K562 (cell line): ENCODE measurements around the gene MICAL2. TPM values are rescaled to one million over a fixed set of nuclear protein-coding genes. Genes with fewer than 3 reads are reported as not detected.

Experiments used
- ATAC-seq: fragments of 200-7000 bp; cut with Tn5 transposase; 3 replicates; pipeline ENCODE4 v1.9.1; 2020; ENCODE audit warnings: moderate library complexity
- BruUV-seq: library from RNA; stranded (reverse); fragments of 400-500 nt; replicated peaks from 2 replicates; lab custom pipeline; 2021; lab: Mats Ljungman, UMichigan
- CTCF ChIA-PET: fragments of 300-600 bp; formaldehyde crosslinking; extraction: SDS; loops from one replicate; lab custom pipeline; 2021; ENCODE audit warnings: low intra/inter-chr PET ratio; lab: Yijun Ruan, JAX
- POLR2A ChIA-PET: fragments of 300-600, 350-650 bp; sonication (Branson Sonifier 250); formaldehyde crosslinking; extraction: SDS; loops from one replicate; lab custom pipeline; 2021; ENCODE audit warnings: antibody characterized with exemption, inconsistent platforms; lab: Yijun Ruan, JAX
- DNase-seq, 4 experiments: peaks; one replicate each; pipeline versions ENCODE4 v3.0.0 to v3.0.0-alpha.2; 2011 to 2018; ENCODE audit warnings: low spot score in 3 of 4, mixed read lengths in 3 of 4; ENCODE audit errors: extremely low read depth in 1 of 4
- FAIRE-seq: peaks from 2 replicates; lab custom pipeline; 2011; peaks lifted over from hg19 to GRCh38; lab: Jason Lieb, UNC
- H2AFZ ChIP-seq: 2 replicates; pipeline ENCODE4 v1.6.0; 2011; ENCODE audit warnings: low read depth, low read length, control low read depth, inconsistent platforms
- H3K27ac ChIP-seq: fragments of 200-600 bp; 3 replicates; pipeline ENCODE4 v1.8.0; 2011; ENCODE audit warnings: low read depth, mild to moderate bottlenecking, control low read depth, inconsistent platforms, low read length, moderate library complexity, mixed read lengths; ENCODE audit errors: extremely low read depth
- H3K27me3 ChIP-seq, 2 experiments: fragments of 300-600 bp in 1 of 2; 2 replicates in 1 of 2; 3 replicates in 1 of 2; pipeline versions ENCODE4 v1.6.0 to v1.8.0; 2011; ENCODE audit warnings: inconsistent platforms in 2 of 2, low read length in 2 of 2, mild to moderate bottlenecking in 1 of 2, mixed read lengths in 1 of 2, moderate library complexity in 1 of 2; ENCODE audit not compliant: control insufficient read depth in 2 of 2, insufficient read depth in 2 of 2
- H3K36me3 ChIP-seq: fragments of 300-600 bp; 3 replicates; pipeline ENCODE4 v1.8.0; 2011; ENCODE audit warnings: mild to moderate bottlenecking, low read length, inconsistent platforms; ENCODE audit not compliant: control insufficient read depth, insufficient read depth
- H3K4me1 ChIP-seq, 2 experiments: fragments of 200-600 bp in 1 of 2; replicated peaks in 1 of 2; 2 replicates in 1 of 2; 3 replicates in 1 of 2; pipeline versions ENCODE4 v1.5.1 to v1.8.0; 2011; ENCODE audit warnings: inconsistent platforms in 2 of 2, low read length in 2 of 2, mild to moderate bottlenecking in 1 of 2, mixed read lengths in 1 of 2, moderate library complexity in 1 of 2; ENCODE audit not compliant: control insufficient read depth in 2 of 2, insufficient read depth in 2 of 2
- H3K4me2 ChIP-seq: 2 replicates; pipeline ENCODE4 v1.6.1; 2011; ENCODE audit warnings: low read length, control low read depth, inconsistent platforms, mixed read lengths; ENCODE audit not compliant: insufficient read depth
- H3K4me3 ChIP-seq: fragments of 200-600 bp; sonication (generic), shearing (Covaris generic); 2 replicates; pipeline ENCODE4 v1.5.1; 2016; ENCODE audit warnings: control low read depth, inconsistent platforms
- H3K79me2 ChIP-seq: fragments of 200-600 bp; 3 replicates; pipeline ENCODE4 v1.8.0; 2011; ENCODE audit warnings: low read length, inconsistent platforms; ENCODE audit not compliant: control insufficient read depth, insufficient read depth
- H3K9ac ChIP-seq, 2 experiments: 2 replicates each; pipeline versions ENCODE4 v1.6.0 to v1.6.1; 2011; ENCODE audit warnings: low read depth in 2 of 2, low read length in 2 of 2, control low read depth in 1 of 2, inconsistent platforms in 1 of 2, mild to moderate bottlenecking in 1 of 2, mixed read lengths in 1 of 2; ENCODE audit not compliant: insufficient read depth in 1 of 2
- H3K9me1 ChIP-seq: one replicate; pipeline ENCODE4 v1.6.0; 2011; ENCODE audit warnings: inconsistent platforms, mild to moderate bottlenecking, low read length, moderate library complexity; ENCODE audit not compliant: control insufficient read depth, insufficient read depth
- H3K9me3 ChIP-seq: replicated peaks from 2 replicates; pipeline ENCODE4 v1.5.1; 2011; ENCODE audit warnings: low read depth, low read length, inconsistent platforms; ENCODE audit not compliant: control insufficient read depth, insufficient read depth
- H4K20me1 ChIP-seq: replicated peaks from 2 replicates; pipeline ENCODE4 v1.6.1; 2011; ENCODE audit warnings: low read length, inconsistent platforms, mixed read lengths; ENCODE audit not compliant: control insufficient read depth, insufficient read depth
- BCOR ChIP-seq: fragments of 450-650 bp; IDR thresholded peaks from 2 replicates; pipeline ENCODE4 v1.6.1; 2016
- BMI1 ChIP-seq: fragments of 150-350 bp; IDR thresholded peaks from 2 replicates; pipeline ENCODE4 v1.6.1; 2014; ENCODE audit warnings: low read length
- BRF1 ChIP-seq: IDR thresholded peaks from 3 replicates; pipeline ENCODE4 v1.6.1; 2011; ENCODE audit warnings: borderline replicate concordance, mild to moderate bottlenecking; ENCODE audit not compliant: insufficient read length; ENCODE audit errors: extremely low read depth
- CBFA2T3 ChIP-seq: fragments of 450-650 bp; IDR thresholded peaks from 2 replicates; pipeline ENCODE4 v1.6.1; 2017
- ERF ChIP-seq: fragments of 450-650 bp; formaldehyde crosslinking; IDR thresholded peaks from 2 replicates; pipeline ENCODE4 v1.4.0; 2020; ENCODE audit warnings: mild to moderate bottlenecking, mixed read lengths
- FOXJ3 ChIP-seq: sonication (generic); formaldehyde crosslinking; IDR thresholded peaks from 2 replicates; pipeline ENCODE4 v1.4.0; 2020; ENCODE audit warnings: mild to moderate bottlenecking, missing genetic modification reagents
- HDAC2 ChIP-seq: fragments of 450-650 bp; IDR thresholded peaks from 2 replicates; pipeline ENCODE4 v1.6.1; 2016; ENCODE audit warnings: mild to moderate bottlenecking
- JUN ChIP-seq, 2 experiments: sonication (generic) in 1 of 2; formaldehyde crosslinking in 1 of 2; IDR thresholded peaks; 2 replicates each; pipeline versions ENCODE4 v1.6.1 to v1.8.0; 2012 to 2022; ENCODE audit warnings: borderline replicate concordance in 2 of 2, mild to moderate bottlenecking in 2 of 2, improper control_type of control experiment in 1 of 2, low read depth in 1 of 2, low read length in 1 of 2, missing genetic modification reagents in 1 of 2
- MAFG ChIP-seq: fragments of 450-650 bp; conservative IDR thresholded peaks from 2 replicates; pipeline ENCODE4 v1.6.1; 2016; ENCODE audit warnings: missing genetic modification characterization, missing compliant biosample characterization
- MEIS2 ChIP-seq: fragments of 450-650 bp; IDR thresholded peaks from 2 replicates; pipeline ENCODE4 v1.6.1; 2014; ENCODE audit warnings: mild to moderate bottlenecking; ENCODE audit not compliant: partially characterized antibody
- MTA3 ChIP-seq: fragments of 450-650 bp; formaldehyde crosslinking; IDR thresholded peaks from 2 replicates; pipeline ENCODE4 v1.6.1; 2017; ENCODE audit warnings: mild to moderate bottlenecking, borderline replicate concordance
- NCOA1 ChIP-seq: fragments of 450-650 bp; IDR thresholded peaks from 2 replicates; pipeline ENCODE4 v1.6.1; 2016; ENCODE audit warnings: low read depth
- POLR2AphosphoS2 ChIP-seq: IDR thresholded peaks from 2 replicates; pipeline ENCODE4 v1.6.1; 2012; ENCODE audit warnings: low read length, improper control_type of control experiment
- RFX7 ChIP-seq: fragments of 250-450 bp; sonication (Bioruptor Pico); IDR thresholded peaks from 2 replicates; pipeline ENCODE4 v1.5.1; 2021; ENCODE audit warnings: mild to moderate bottlenecking
- RHOXF2B ChIP-seq: fragments of 250-450 bp; sonication (Bioruptor Pico); conservative IDR thresholded peaks from 2 replicates; pipeline ENCODE4 v1.5.1; 2021
- SIX5 ChIP-seq, 2 experiments: IDR thresholded peaks; 2 replicates each; pipeline ENCODE4 v1.6.1; 2011; ENCODE audit warnings: low read length in 2 of 2, borderline replicate concordance in 1 of 2, low read depth in 1 of 2, mild to moderate bottlenecking in 1 of 2, moderate library complexity in 1 of 2; ENCODE audit not compliant: insufficient read depth in 1 of 2
- ZEB2 ChIP-seq: fragments of 450-650 bp; IDR thresholded peaks from 2 replicates; pipeline ENCODE4 v1.6.1; 2016
- ZNF354B ChIP-seq: fragments of 250-450 bp; sonication (Bioruptor Pico); IDR thresholded peaks from 2 replicates; pipeline ENCODE4 v1.4.0; 2020
- WGBS: fragments of 100-300 bp; shearing (Covaris generic); methylation state at CpG from one replicate; pipeline ENCODE4 v1.1.6; 2016; ENCODE audit warnings: low coverage, mixed read lengths; ENCODE audit not compliant: insufficient coverage; ENCODE audit errors: missing lambda C conversion rate; 5-methylcytosine and 5-hydroxymethylcytosine counted together
- in situ Hi-C: fragments of 300-500 bp; cut with MboI; formaldehyde crosslinking; loops from 4 replicates; pipeline ENCODE4 v1.15.0; 2018; ENCODE audit warnings: inconsistent platforms, mixed read lengths
- intact Hi-C: fragments of 100-400 bp; cut with micrococcal nuclease; formaldehyde crosslinking; loops from 2 replicates; pipeline ENCODE4 v1.14.2; 2022
- polyA plus RNA-seq, 8 experiments: library from polyadenylated mRNA; depleted of rRNA in 4 of 8; stranded (reverse) in 5 of 8; unstranded in 3 of 8; fragments of >200 nt; fragmentation: Nextera tagmentation in 2 of 8; fragmentation: Illumina TruSeq in 1 of 8; extraction: Ambion mirVana in 2 of 8; extraction: Trizol in 1 of 8; gene quantifications; 2 replicates each; pipeline versions ENCODE4 v1.2.1 to v1.2.3, GENCODE V29; 2011 to 2014; ENCODE audit warnings: inconsistent platforms in 1 of 8, missing spikeins in 1 of 8
- total RNA-seq, 7 experiments: library from RNA; depleted of rRNA in 6 of 7; stranded (reverse); fragments of >200 nt in 6 of 7; fragmentation: Illumina TruSeq in 2 of 7; extraction: Trizol in 2 of 7; gene quantifications; 2 replicates each; pipeline versions ENCODE4 v1.2.1 to v1.2.3, GENCODE V29; 2011 to 2021; ENCODE audit warnings: low replicate concordance in 1 of 7
- TF ChIP-seq, protein P1 (sequence below): IDR thresholded peaks from 2 replicates; pipeline ENCODE4 v1.6.1; 2016; ENCODE audit warnings: missing genetic modification characterization, missing compliant biosample characterization
- TF ChIP-seq, protein P2 (sequence below): fragments of 450-650 bp; conservative IDR thresholded peaks from 2 replicates; pipeline ENCODE4 v1.6.1; 2016; ENCODE audit warnings: missing genetic modification characterization, low read depth, mild to moderate bottlenecking, missing compliant biosample characterization, moderate library complexity

Gene MICAL2
- total and polyA plus RNA-seq, 9 of the 15 experiments (the other 6 are each of a cell fraction or from before 2014, with no cell fraction given) = 4.7 to 64.2 (median 33.6) TPM

- TF ChIP-seq FOXJ3 (CRISPR knock-in tag) (no peak), SIX5 (IDR thresholded peaks at IDR 0.05; ENCODE audit: borderline replicate concordance in 1 of 2, insufficient read depth in 1 of 2, low read depth in 1 of 2, low read length in 2 of 2) (no peak), NCOA1 (no peak), HDAC2 (peak; percentile 38; the same call in 1 of the 2 replicates), MEIS2 (peak; percentile 4)
- TF ChIP-seq, protein P1, sequence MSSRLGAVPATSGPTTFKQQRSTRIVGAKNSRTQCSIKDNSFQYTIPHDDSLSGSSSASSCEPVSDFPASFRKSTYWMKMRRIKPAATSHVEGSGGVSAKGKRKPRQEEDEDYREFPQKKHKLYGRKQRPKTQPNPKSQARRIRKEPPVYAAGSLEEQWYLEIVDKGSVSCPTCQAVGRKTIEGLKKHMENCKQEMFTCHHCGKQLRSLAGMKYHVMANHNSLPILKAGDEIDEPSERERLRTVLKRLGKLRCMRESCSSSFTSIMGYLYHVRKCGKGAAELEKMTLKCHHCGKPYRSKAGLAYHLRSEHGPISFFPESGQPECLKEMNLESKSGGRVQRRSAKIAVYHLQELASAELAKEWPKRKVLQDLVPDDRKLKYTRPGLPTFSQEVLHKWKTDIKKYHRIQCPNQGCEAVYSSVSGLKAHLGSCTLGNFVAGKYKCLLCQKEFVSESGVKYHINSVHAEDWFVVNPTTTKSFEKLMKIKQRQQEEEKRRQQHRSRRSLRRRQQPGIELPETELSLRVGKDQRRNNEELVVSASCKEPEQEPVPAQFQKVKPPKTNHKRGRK (tag) = no peak
These were observed 17.0 kb downstream of the MICAL2 start (continued) for GRCh38 chr11:12127206-12127898.

DNA sequence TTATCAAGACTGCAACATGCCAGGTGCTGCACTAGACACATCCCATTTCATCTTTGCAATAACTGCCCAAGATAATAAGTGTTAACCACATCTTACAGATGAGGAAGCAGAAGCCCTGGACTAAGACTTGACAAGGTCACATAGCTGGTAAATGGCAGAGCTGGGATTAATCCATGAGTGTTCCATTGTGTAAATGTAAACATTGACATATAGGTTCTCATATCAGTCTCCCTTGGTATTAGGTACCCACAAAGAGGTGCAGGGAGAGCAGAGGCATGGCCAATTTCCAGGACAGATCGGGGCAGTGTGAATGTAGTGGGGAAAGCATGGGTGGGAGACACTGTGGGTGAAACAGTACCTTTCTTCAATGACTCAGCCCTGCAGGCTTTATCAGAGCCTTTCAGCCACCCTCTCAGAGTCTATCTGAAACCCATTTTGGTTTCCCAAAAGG, 17.9 kb downstream of the MICAL2 start:
- Histone ChIP-seq H4K20me1 (no peaks in the 10 kb centered on the region), H2AFZ (no peak overlapping the region), H3K4me2 (peak overlapping the region; percentile 39; the same call in 1 of the 2 replicates), H3K4me3 (no peak overlapping the region), H3K27ac (no peak overlapping the region), H3K27me3 (no peaks in the 10 kb centered on the region), H3K79me2 (peaks cover 11% of the 10 kb centered on the region; the same call in 2 of the 3 replicates), H3K36me3 (no peaks in the 10 kb centered on the region), H3K4me1 (peaks cover 26 to 55% of the 10 kb centered on the region in 2 experiments), H3K9ac (no peak overlapping the region), H3K9me1 (no peaks in the 10 kb centered on the region), H3K9me3 (no peaks in the 10 kb centered on the region)
- ChIA-PET CTCF (no interaction called here), POLR2A (no interaction called here)
- WGBS = 0% methylated on average over 1 of the region's 1 CpG
- BruUV-seq = no TSS peak
- peak; percentile 55 for FAIRE-seq
- in situ Hi-C loops = no loop called here
- intact Hi-C loops = no loop called here
- no peak for ATAC-seq
- no peak for DNase-seq
- TF ChIP-seq BMI1 = no peak
- TF ChIP-seq, protein P2, sequence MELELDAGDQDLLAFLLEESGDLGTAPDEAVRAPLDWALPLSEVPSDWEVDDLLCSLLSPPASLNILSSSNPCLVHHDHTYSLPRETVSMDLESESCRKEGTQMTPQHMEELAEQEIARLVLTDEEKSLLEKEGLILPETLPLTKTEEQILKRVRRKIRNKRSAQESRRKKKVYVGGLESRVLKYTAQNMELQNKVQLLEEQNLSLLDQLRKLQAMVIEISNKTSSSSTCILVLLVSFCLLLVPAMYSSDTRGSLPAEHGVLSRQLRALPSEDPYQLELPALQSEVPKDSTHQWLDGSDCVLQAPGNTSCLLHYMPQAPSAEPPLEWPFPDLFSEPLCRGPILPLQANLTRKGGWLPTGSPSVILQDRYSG (tag) = no peak
- no peak for TF ChIP-seq JUN (IDR thresholded peaks at IDR 0.05; ENCODE audit: borderline replicate concordance, low read depth, low read length)
- no peak for TF ChIP-seq JUN (CRISPR knock-in tag; IDR thresholded peaks at IDR 0.05; ENCODE audit: borderline replicate concordance)
- TF ChIP-seq RHOXF2B (CRISPR knock-in tag) = no peak
- 0 out of 2 replicates have a peak, but pooled peaks have one; percentile 16 for TF ChIP-seq ZEB2
- peak; percentile 60; the same call in 1 of the 2 replicates for TF ChIP-seq BCOR
- 0 out of 2 replicates have a peak, but pooled peaks have one; percentile 15 for TF ChIP-seq MAFG (tag)
- no peak for TF ChIP-seq POLR2AphosphoS2
- no peak for TF ChIP-seq BRF1
- TF ChIP-seq ZNF354B (CRISPR knock-in tag) = no peak
- 0 out of 2 replicates have a peak, but pooled peaks have one; percentile 26 for TF ChIP-seq MTA3
- TF ChIP-seq ERF (CRISPR knock-in tag) = no peak
- TF ChIP-seq CBFA2T3 = 0 out of 2 replicates have a peak, but pooled peaks have one; percentile 8
- no peak for TF ChIP-seq RFX7 (CRISPR knock-in tag)
